MM.1S (cell line): Measurements from ENCODE around the gene SLC22A1.

Experiments
- DNase-seq: peaks from one replicate; pipeline ENCODE4 v3.0.0-alpha.2; 2015
- H2AFZ ChIP-seq: fragments of 300-600 bp; sonication (generic); 2 replicates; pipeline ENCODE4 v1.6.0; 2016; ENCODE audit warnings: antibody characterized with exemption, low read length
- H3F3A ChIP-seq: fragments of 300-600 bp; sonication (generic); 2 replicates; pipeline ENCODE4 v1.6.1; 2016; ENCODE audit warnings: mild to moderate bottlenecking, antibody characterized with exemption, low read length, moderate library complexity, mixed read lengths; ENCODE audit not compliant: insufficient read depth
- H3K27ac ChIP-seq: fragments of 300-600 bp; sonication (generic); 2 replicates; pipeline ENCODE4 v1.5.1; 2016; ENCODE audit warnings: mild to moderate bottlenecking, low read length
- H3K27me3 ChIP-seq: fragments of 300-600 bp; sonication (generic); replicated peaks from 2 replicates; pipeline ENCODE4 v1.6.0; 2016; ENCODE audit warnings: low read length; ENCODE audit not compliant: insufficient read depth
- H3K36me3 ChIP-seq: fragments of 300-600 bp; sonication (generic); replicated peaks from 2 replicates; pipeline ENCODE4 v1.6.1; 2016; ENCODE audit warnings: mild to moderate bottlenecking, low read length, mixed read lengths; ENCODE audit not compliant: insufficient read depth
- H3K4me1 ChIP-seq: fragments of 300-600 bp; sonication (generic); 2 replicates; pipeline ENCODE4 v1.6.1; 2016; ENCODE audit warnings: low read length, mixed read lengths
- H3K4me2 ChIP-seq: fragments of 300-600 bp; sonication (generic); 2 replicates; pipeline ENCODE4 v1.6.0; 2016; ENCODE audit warnings: low read depth, low read length
- H3K4me3 ChIP-seq: fragments of 300-600 bp; sonication (generic); 2 replicates; pipeline ENCODE4 v1.5.1; 2016; ENCODE audit warnings: low read length, mixed read lengths
- H3K79me2 ChIP-seq: fragments of 300-600 bp; sonication (generic); 2 replicates; pipeline ENCODE4 v1.6.1; 2016; ENCODE audit warnings: mixed run types, low read length, mixed read lengths
- H3K9ac ChIP-seq: fragments of 300-600 bp; sonication (generic); 2 replicates; pipeline ENCODE4 v1.6.1; 2016; ENCODE audit warnings: low read length, mixed read lengths
- H3K9me2 ChIP-seq: fragments of 300-600 bp; sonication (generic); replicated peaks from 2 replicates; pipeline ENCODE4 v1.6.1; 2016; ENCODE audit warnings: mild to moderate bottlenecking, low read length, mixed read lengths; ENCODE audit not compliant: insufficient read depth
- H3K9me3 ChIP-seq: fragments of 300-600 bp; sonication (generic); replicated peaks from 2 replicates; pipeline ENCODE4 v1.6.1; 2016; ENCODE audit warnings: mild to moderate bottlenecking, low read length, mixed read lengths; ENCODE audit not compliant: insufficient read depth
- H4K20me1 ChIP-seq: fragments of 300-600 bp; sonication (generic); 2 replicates; pipeline ENCODE4 v1.6.1; 2016; ENCODE audit warnings: mild to moderate bottlenecking, low read length, moderate library complexity, mixed read lengths; ENCODE audit not compliant: insufficient read depth
- CTCF ChIP-seq: fragments of 300-600 bp; sonication (generic); IDR thresholded peaks from 2 replicates; pipeline ENCODE4 v1.5.1; 2016; ENCODE audit warnings: antibody characterized with exemption, low read length, mixed read lengths
- EZH2 ChIP-seq: fragments of 300-600 bp; sonication (generic); optimal IDR thresholded peaks from 2 replicates; pipeline ENCODE3; 2017; ENCODE audit warnings: low read depth, mild to moderate bottlenecking, antibody characterized with exemption, low read length, mixed read lengths
- EZH2phosphoT487 ChIP-seq: fragments of 300-600 bp; sonication (generic); IDR thresholded peaks from 2 replicates; pipeline ENCODE4 v1.6.1; 2018; ENCODE audit warnings: antibody characterized with exemption, low read length

Gene SLC22A1

GRCh38 chr6:160080097-160080496, 41.5 kb upstream of the SLC22A1 start:
- DNase-seq, result no peak
- H3K9me3 ChIP-seq, result no peaks in the 10 kb centered on the region
- H2AFZ ChIP-seq, result no peak overlapping the region
- H3F3A ChIP-seq, result no peaks in the 10 kb centered on the region
- H3K27me3 ChIP-seq, result no peaks in the 10 kb centered on the region
- TF ChIP-seq CTCF (no peak), EZH2 (no peak), EZH2phosphoT487 (no peak)
- H3K4me2 ChIP-seq, result no peak overlapping the region
- H3K9ac ChIP-seq, result no peak overlapping the region
- no peak overlapping the region for H3K4me3 ChIP-seq
- H3K36me3 ChIP-seq, result no peaks in the 10 kb centered on the region
- H3K27ac ChIP-seq, result no peak overlapping the region
- H3K79me2 ChIP-seq, result no peaks in the 10 kb centered on the region
- H3K4me1 ChIP-seq, result no peaks in the 10 kb centered on the region
- H4K20me1 ChIP-seq, result no peaks in the 10 kb centered on the region
- H3K9me2 ChIP-seq, result no peaks in the 10 kb centered on the region

- Histone ChIP-seq H3K9me3 (no peaks in the 10 kb centered on the region), H3K9ac (no peak overlapping the region), H3K9me2 (no peaks in the 10 kb centered on the region), H3K27ac (no peak overlapping the region), H3K36me3 (no peaks in the 10 kb centered on the region; the same call in 1 of the 2 replicates), H3F3A (no peaks in the 10 kb centered on the region), H4K20me1 (no peaks in the 10 kb centered on the region), H3K27me3 (no peaks in the 10 kb centered on the region), H3K4me3 (no peak overlapping the region), H3K79me2 (no peaks in the 10 kb centered on the region), H2AFZ (no peak overlapping the region), H3K4me2 (no peak overlapping the region), H3K4me1 (no peaks in the 10 kb centered on the region)
- TF ChIP-seq CTCF (no peak), EZH2 (no peak)
- no peak for DNase-seq
Observed at GRCh38 chr6:160081398-160081797, 40.2 kb upstream of the SLC22A1 start.

GRCh38 chr6:160082627-160083026, 39.0 kb upstream of the SLC22A1 start:
- H3K36me3 ChIP-seq, result no peaks in the 10 kb centered on the region; the same call in 1 of the 2 replicates
- no peaks in the 10 kb centered on the region for H3K9me3 ChIP-seq
- H3K4me3 ChIP-seq, result no peak overlapping the region
- H3K9ac ChIP-seq, result no peak overlapping the region
- H3K27ac ChIP-seq, result no peak overlapping the region
- no peak for DNase-seq
- no peaks in the 10 kb centered on the region for H4K20me1 ChIP-seq
- H3K4me1 ChIP-seq, result no peaks in the 10 kb centered on the region
- H3F3A ChIP-seq, result no peaks in the 10 kb centered on the region
- H3K79me2 ChIP-seq, result no peaks in the 10 kb centered on the region
- H3K27me3 ChIP-seq, result no peaks in the 10 kb centered on the region
- TF ChIP-seq CTCF (no peak), EZH2 (no peak), EZH2phosphoT487 (no peak)
- H2AFZ ChIP-seq, result no peak overlapping the region
- no peaks in the 10 kb centered on the region for H3K9me2 ChIP-seq
- no peak overlapping the region for H3K4me2 ChIP-seq
